DOHH2 (cell line): ENCODE data around the gene SCD.

ENCODE experiments used
- H3F3A ChIP-seq: fragments of 200-600 bp; sonication (generic), shearing (Covaris generic); 2 replicates; pipeline ENCODE4 v1.6.0; 2016; ENCODE audit warnings: antibody characterized with exemption, mild to moderate bottlenecking; ENCODE audit not compliant: control insufficient read depth, insufficient read depth
- H3K27ac ChIP-seq: fragments of 200-600 bp; sonication (generic); 2 replicates; pipeline ENCODE4 v1.5.1; 2014; ENCODE audit warnings: low read depth, mild to moderate bottlenecking, low read length, moderate library complexity
- H3K27me3 ChIP-seq: fragments of 200-600 bp; sonication (generic); 2 replicates; pipeline ENCODE4 v1.6.1; 2014; ENCODE audit warnings: mild to moderate bottlenecking, low read length, mixed read lengths; ENCODE audit not compliant: control insufficient read depth
- H3K36me3 ChIP-seq: fragments of 200-600 bp; sonication (generic); 2 replicates; pipeline ENCODE4 v1.6.1; 2014; ENCODE audit warnings: mild to moderate bottlenecking, low read length, moderate library complexity, mixed read lengths; ENCODE audit not compliant: control insufficient read depth
- H3K4me1 ChIP-seq: fragments of 200-600 bp; sonication (generic); 2 replicates; pipeline ENCODE4 v1.6.1; 2014; ENCODE audit warnings: mild to moderate bottlenecking, low read length, mixed read lengths; ENCODE audit not compliant: control insufficient read depth
- H3K4me2 ChIP-seq: fragments of 200-600 bp; sonication (generic); 2 replicates; pipeline ENCODE4 v1.6.0; 2014; ENCODE audit warnings: mild to moderate bottlenecking, low read length, moderate library complexity
- H3K4me3 ChIP-seq: fragments of 200-600 bp; sonication (generic); 2 replicates; pipeline ENCODE4 v1.5.1; 2014; ENCODE audit warnings: mild to moderate bottlenecking, low read length, mixed read lengths
- H3K79me2 ChIP-seq: fragments of 200-600 bp; sonication (generic); 2 replicates; pipeline ENCODE4 v1.6.1; 2014; ENCODE audit warnings: mild to moderate bottlenecking, low read length, mixed read lengths; ENCODE audit not compliant: control insufficient read depth
- H3K9me2 ChIP-seq: fragments of 200-600 bp; sonication (generic); replicated peaks from 2 replicates; pipeline ENCODE4 v1.6.1; 2014; ENCODE audit warnings: mild to moderate bottlenecking, low read length, mixed read lengths; ENCODE audit not compliant: control insufficient read depth
- H3K9me3 ChIP-seq: fragments of 200-600 bp; sonication (generic); 2 replicates; pipeline ENCODE4 v1.6.1; 2014; ENCODE audit warnings: antibody characterized with exemption, low read length, mixed read lengths; ENCODE audit not compliant: control insufficient read depth, insufficient read depth
- H4K20me1 ChIP-seq: fragments of 200-600 bp; sonication (generic); 2 replicates; pipeline ENCODE4 v1.6.0; 2014; ENCODE audit warnings: low read depth, mild to moderate bottlenecking, antibody characterized with exemption, low read length, moderate library complexity; ENCODE audit not compliant: control insufficient read depth, insufficient read depth
- CTCF ChIP-seq: fragments of 200-600 bp; sonication (generic); IDR thresholded peaks from one replicate; pipeline ENCODE4 v1.5.1; 2014; ENCODE audit warnings: antibody characterized with exemption, mild to moderate bottlenecking, low read depth, low read length; ENCODE audit not compliant: poor library complexity, severe bottlenecking
- EZH2phosphoT487 ChIP-seq: fragments of 200-600 bp; sonication (generic); IDR thresholded peaks from 2 replicates; pipeline ENCODE4 v1.6.1; 2017; ENCODE audit warnings: borderline replicate concordance, mild to moderate bottlenecking, antibody characterized with exemption, low read length, moderate library complexity, mixed read lengths

SCD gene

GRCh38 chr10:100355086-100355485, 8.1 kb downstream of the SCD start:
- Histone ChIP-seq H3K9me3 (no peaks in the 10 kb centered on the region), H3K27me3 (no peaks in the 10 kb centered on the region), H3K4me3 (no peak overlapping the region), H3K4me2 (peak overlapping the region; percentile 7; the same call in 1 of the 2 replicates), H3K36me3 (peaks cover 94% of the 10 kb centered on the region), H3K27ac (no peak overlapping the region), H4K20me1 (peaks cover 59% of the 10 kb centered on the region), H3K79me2 (peaks cover 89% of the 10 kb centered on the region), H3K9me2 (no peaks in the 10 kb centered on the region), H3F3A (peaks cover 41% of the 10 kb centered on the region), H3K4me1 (peaks cover 42% of the 10 kb centered on the region)
- no peak for TF ChIP-seq CTCF
- no peak for TF ChIP-seq EZH2phosphoT487

- Histone ChIP-seq H3K79me2 (peaks cover 78% of the 10 kb centered on the region), H3K27ac (no peak overlapping the region), H3K4me3 (no peak overlapping the region), H3K27me3 (no peaks in the 10 kb centered on the region), H3K9me3 (no peaks in the 10 kb centered on the region), H4K20me1 (peaks cover 47% of the 10 kb centered on the region), H3K4me1 (peaks cover 29% of the 10 kb centered on the region), H3K36me3 (peaks cover 94% of the 10 kb centered on the region), H3K4me2 (no peak overlapping the region), H3K9me2 (no peaks in the 10 kb centered on the region), H3F3A (peaks cover 45% of the 10 kb centered on the region)
- TF ChIP-seq EZH2phosphoT487 (no peak), CTCF (no peak)
These were observed 9.3 kb downstream of the SCD start for GRCh38 chr10:100356067-100357017.

- H3K9me2 ChIP-seq, result no peaks in the 10 kb centered on the region
- no peaks in the 10 kb centered on the region for H3K9me3 ChIP-seq
- no peak overlapping the region for H3K4me3 ChIP-seq
- TF ChIP-seq EZH2phosphoT487 (no peak), CTCF (no peak)
- H3K4me2 ChIP-seq, result no peak overlapping the region
- H3K27me3 ChIP-seq, result no peaks in the 10 kb centered on the region
- no peak overlapping the region for H3K27ac ChIP-seq
- H4K20me1 ChIP-seq, result peaks cover 38% of the 10 kb centered on the region
- H3F3A ChIP-seq, result peaks cover 50% of the 10 kb centered on the region
- peaks cover 68% of the 10 kb centered on the region for H3K79me2 ChIP-seq
- peaks cover 94% of the 10 kb centered on the region for H3K36me3 ChIP-seq
- H3K4me1 ChIP-seq, result peaks cover 21% of the 10 kb centered on the region; the same call in 1 of the 2 replicates
These were observed 10.2 kb downstream of the SCD start for GRCh38 chr10:100357059-100357858.
